H54 (cell line): ENCODE measurements around the gene ACSL6.

Source experiments
- DNase-seq: peaks from one replicate; pipeline ENCODE4 v3.0.0; 2011; ENCODE audit warnings: low spot score, mixed read lengths; ENCODE audit not compliant: insufficient read length
- FAIRE-seq: peaks from 3 replicates; lab custom pipeline; 2011; peaks lifted over from hg19 to GRCh38; lab: Jason Lieb, UNC
- POLR2A ChIP-seq: IDR thresholded peaks from 2 replicates; pipeline ENCODE4 v1.6.1; 2011; ENCODE audit warnings: low read depth, mild to moderate bottlenecking, low read length

Gene ACSL6

GRCh38 chr5:131994533-131995226 lies 16.8 kb downstream of the ACSL6 start:
- TF ChIP-seq POLR2A = no peak
- FAIRE-seq = no peak

GRCh38 chr5:131994090-131994489 lies 17.4 kb downstream of the ACSL6 start:
- TF ChIP-seq POLR2A = no peak
- DNase-seq (no peak), FAIRE-seq (no peak)

More at GRCh38 chr5:131994533-131995226, 16.8 kb downstream of the ACSL6 start:
- no peak for DNase-seq

GRCh38 chr5:131993676-131994075 lies 17.8 kb downstream of the ACSL6 start:
- FAIRE-seq (no peak), DNase-seq (no peak)
- TF ChIP-seq POLR2A = no peak

GRCh38 chr5:131992370-131992769 lies 19.1 kb downstream of the ACSL6 start:
- FAIRE-seq = no peak
- no peak for TF ChIP-seq POLR2A

GRCh38 chr5:131991593-131992324 lies 19.7 kb downstream of the ACSL6 start:
- TF ChIP-seq POLR2A = no peak
- FAIRE-seq = no peak
- no peak for DNase-seq

More at GRCh38 chr5:131992370-131992769, 19.1 kb downstream of the ACSL6 start:
- DNase-seq = no peak

- TF ChIP-seq POLR2A = no peak
- DNase-seq (no peak), FAIRE-seq (no peak)
Observed at GRCh38 chr5:131990716-131991115, 20.7 kb downstream of the ACSL6 start.

GRCh38 chr5:131988601-131989000 lies 22.9 kb downstream of the ACSL6 start:
- no peak for FAIRE-seq
- DNase-seq = no peak
- no peak for TF ChIP-seq POLR2A

GRCh38 chr5:131987251-131987650 lies 24.2 kb downstream of the ACSL6 start:
- DNase-seq = no peak
- no peak for FAIRE-seq
- no peak for TF ChIP-seq POLR2A

- TF ChIP-seq POLR2A = no peak
- DNase-seq (no peak), FAIRE-seq (no peak)
Observed at GRCh38 chr5:131986161-131986912, 25.1 kb downstream of the ACSL6 start.

GRCh38 chr5:131984956-131985665 lies 26.3 kb downstream of the ACSL6 start:
- DNase-seq = no peak
- TF ChIP-seq POLR2A = no peak
- FAIRE-seq = no peak

GRCh38 chr5:131983244-131983771 lies 28.1 kb downstream of the ACSL6 start:
- no peak for TF ChIP-seq POLR2A
- no peak for DNase-seq
- no peak for FAIRE-seq

GRCh38 chr5:131981516-131981915 lies 29.9 kb downstream of the ACSL6 start:
- DNase-seq = no peak
- no peak for TF ChIP-seq POLR2A
- no peak for FAIRE-seq

GRCh38 chr5:131980696-131981095 lies 30.8 kb downstream of the ACSL6 start:
- no peak for DNase-seq
- no peak for FAIRE-seq
- TF ChIP-seq POLR2A = no peak
